Measurements from ENCODE around the gene KIF1B.
"Not testable (repeated sequence)": the region's sequence is repeated elsewhere in the genome, so short reads cannot be mapped to it uniquely, and the experiment has no call there.

The KIF1B gene

DNA sequence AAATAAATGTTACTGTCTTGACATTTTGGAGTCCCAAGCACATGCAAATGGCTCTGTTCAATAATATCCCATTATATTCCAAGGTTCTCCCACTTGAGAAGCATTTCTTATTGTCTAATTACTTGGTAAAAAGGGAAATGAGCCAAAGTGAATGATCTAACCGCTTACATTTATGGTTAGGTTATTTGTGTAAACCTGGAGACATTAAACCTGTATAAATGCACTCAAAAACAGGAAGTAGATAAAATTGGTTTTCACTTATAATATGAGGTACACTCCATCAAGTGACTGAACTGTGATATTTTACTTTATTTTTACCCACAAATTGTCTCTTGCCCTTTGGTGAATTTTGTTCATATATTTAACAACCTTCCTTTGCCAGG is 26.8 kb downstream of the KIF1B start:
- no peak for DNase-seq (ENCODE audit: low spot score)

DNA sequence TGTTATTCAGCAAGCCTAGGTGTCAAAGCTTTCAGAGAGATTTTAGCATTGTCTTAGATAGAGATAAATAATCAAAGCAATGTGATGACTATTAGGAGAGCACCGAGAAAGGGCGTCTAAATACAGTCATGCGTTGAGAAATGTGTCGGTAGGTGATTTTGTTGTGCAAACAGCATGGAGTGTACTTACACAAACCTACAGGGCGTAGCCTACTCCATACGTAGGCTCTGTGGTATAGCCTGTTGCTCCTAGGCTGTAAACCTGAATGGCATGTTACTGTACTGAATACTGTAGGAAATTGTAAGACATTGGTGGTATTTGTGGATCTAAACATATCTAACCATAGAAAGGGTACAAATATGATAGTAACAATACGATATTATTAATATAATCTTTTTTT is 31.8 kb downstream of the KIF1B start:
- DNase-seq (ENCODE audit: low spot score), result no peak

DNA sequence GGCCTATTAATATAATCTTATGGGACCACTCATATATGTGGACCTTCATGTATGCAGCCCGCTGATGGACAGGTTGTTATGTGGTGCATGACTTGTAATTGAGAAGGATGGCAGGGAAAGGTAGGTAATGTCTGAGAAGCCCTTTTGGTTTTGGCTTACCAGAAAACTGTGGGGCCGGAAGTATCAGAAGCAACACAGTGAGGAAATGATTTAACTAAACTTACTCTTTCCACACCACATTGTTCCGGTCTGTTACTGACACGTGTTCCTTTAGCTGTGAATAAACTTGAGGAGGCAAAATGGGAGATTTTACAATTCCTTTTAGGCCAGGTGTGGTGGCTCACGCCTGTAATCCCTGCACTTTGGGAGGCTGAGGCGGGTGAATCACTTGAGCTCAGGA is 32.4 kb downstream of the KIF1B start:
- no peak for DNase-seq (ENCODE audit: low spot score)

GRCh38 chr1:10245674-10246073 is 35.3 kb downstream of the KIF1B start:
- no peak for DNase-seq (ENCODE audit: low spot score)

DNA sequence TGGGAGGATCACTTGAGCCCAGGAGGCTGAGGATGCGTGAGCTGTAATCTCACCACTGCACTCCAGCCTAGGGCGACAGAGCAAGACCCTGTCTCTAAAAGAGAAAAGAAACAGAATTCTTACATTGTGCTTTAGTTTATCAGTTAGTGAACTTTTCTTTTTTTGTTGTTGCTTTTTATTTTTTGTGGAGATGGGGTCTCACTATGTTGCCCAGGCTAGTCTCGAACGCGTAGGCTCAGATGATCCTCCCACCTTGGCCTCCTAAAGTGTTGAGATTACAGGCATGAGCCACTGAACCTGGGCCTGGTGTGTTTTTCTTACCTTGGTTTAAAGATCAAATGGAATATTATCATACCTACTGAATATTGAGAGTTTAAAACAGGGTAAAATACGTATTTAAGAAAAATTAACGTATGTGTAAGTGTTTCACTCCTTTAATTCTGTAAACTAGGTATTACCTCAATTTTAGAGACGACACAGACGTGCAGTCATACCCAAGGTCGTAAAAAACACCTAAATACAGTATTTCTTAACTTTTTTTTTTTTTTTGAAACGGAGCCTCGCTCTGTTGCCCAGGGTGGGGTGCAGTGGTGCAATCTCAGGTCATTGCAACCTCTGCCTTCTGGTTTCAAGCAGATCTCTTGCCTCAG is 39.6 kb downstream of the KIF1B start:
- DNase-seq (ENCODE audit: low spot score), result no peak

- no peak for DNase-seq (ENCODE audit: low spot score)
Observed at GRCh38 chr1:10250663-10251062, 40.3 kb downstream of the KIF1B start.

DNA sequence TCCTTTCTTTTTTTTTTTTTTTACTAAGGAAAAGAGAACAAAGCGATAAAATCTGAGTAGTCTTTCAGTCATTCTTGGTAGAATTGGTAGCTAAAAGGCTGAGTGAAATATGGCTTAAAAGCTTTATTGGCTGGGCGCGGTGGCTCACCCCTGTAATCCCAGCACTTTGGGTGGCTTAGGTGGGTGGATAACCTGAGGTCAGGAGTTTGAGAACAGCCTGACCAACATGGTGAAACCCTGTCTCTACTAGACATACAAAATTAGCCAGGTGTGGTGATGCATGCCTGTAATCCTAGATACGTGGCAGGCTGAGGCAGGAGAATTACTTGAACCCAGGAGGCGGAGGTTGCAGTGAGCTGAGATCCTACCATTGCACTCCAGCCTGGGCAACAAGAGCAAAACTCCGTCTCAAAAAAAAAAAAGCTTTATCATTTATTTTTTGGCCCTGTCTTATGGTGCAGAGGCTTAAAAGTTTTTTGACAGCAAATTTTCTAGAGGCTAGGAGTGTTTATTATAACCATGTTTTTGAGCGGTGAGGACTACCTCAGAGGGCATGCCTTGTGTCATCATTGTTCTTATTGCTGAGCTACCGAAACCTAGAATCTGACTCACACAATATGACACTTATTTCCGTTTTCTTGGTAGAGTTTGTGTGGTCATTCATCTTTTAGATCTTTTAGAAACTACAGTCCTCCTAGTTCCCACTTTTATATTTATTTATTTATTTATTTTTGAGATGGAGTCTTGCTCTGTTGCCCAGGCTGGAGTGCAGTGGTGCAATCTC is 41.1 kb downstream of the KIF1B start:
- DNase-seq (ENCODE audit: low spot score), result not testable (repeated sequence)

GRCh38 chr1:10252508-10252907 is 42.1 kb downstream of the KIF1B start:
- DNase-seq (ENCODE audit: low spot score), result no peak

GRCh38 chr1:10253149-10253548 is 42.8 kb downstream of the KIF1B start:
- no peak for DNase-seq (ENCODE audit: low spot score)

- no peak for DNase-seq (ENCODE audit: low spot score)
Observed at GRCh38 chr1:10253755-10254154, 43.4 kb downstream of the KIF1B start.

- no peak for DNase-seq (ENCODE audit: low spot score)
Observed at GRCh38 chr1:10257851-10258250, 47.5 kb downstream of the KIF1B start.

GRCh38 chr1:10259547-10259946 is 49.2 kb downstream of the KIF1B start:
- DNase-seq (ENCODE audit: low spot score), result not testable (repeated sequence)

DNA sequence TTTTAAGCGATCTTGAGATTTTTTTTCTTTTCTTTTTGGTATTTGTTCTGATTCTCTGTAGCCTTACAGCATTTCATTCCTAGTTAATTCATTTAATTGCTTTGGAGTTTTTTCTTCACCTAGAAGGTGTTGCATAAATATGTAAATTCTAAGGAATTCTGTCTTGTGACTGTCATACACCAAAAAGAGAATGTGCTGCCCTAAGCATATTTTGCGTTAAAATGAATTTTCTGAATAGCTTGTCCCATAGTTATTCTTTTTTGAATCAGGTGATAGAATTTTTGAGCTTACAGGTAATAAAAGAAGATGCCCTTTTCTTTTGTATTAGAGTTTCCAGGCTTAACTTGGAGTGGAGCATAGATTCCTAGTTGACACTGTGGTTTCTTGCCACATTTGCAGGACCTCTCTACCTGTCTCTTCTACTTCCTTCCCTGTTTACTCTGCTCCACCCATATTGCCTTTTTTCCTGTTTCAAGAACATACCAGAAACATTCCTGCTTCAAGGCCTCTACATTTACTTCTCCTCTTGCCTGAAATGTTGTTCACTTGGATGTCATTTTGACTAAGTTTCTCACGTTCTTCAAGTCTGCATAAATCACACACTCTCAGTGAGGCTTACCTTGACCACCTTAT is 53.2 kb downstream of the KIF1B start:
- no peak for DNase-seq (ENCODE audit: low spot score)

- no peak for DNase-seq (ENCODE audit: low spot score)
Observed at GRCh38 chr1:10265027-10265426, 54.7 kb downstream of the KIF1B start.

- DNase-seq (ENCODE audit: low spot score), result no peak
Observed at GRCh38 chr1:10265900-10266299, 55.5 kb downstream of the KIF1B start.

DNA sequence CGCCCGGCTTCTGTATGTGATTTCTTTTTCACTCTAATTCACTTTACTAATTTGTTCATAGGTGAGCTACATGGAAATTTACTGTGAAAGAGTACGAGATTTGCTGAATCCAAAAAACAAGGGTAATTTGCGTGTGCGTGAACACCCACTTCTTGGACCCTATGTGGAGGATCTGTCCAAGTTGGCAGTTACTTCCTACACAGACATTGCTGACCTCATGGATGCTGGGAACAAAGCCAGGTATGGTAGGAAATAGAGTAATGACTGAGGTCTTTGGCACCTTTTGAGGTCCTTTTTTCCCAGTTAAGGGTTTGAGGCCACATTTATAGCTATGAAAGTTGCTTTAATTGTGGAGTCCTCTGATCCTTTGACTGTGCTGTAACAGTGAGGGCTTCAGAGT is 56.9 kb downstream of the KIF1B start:
- DNase-seq (ENCODE audit: low spot score), result no peak

DNA sequence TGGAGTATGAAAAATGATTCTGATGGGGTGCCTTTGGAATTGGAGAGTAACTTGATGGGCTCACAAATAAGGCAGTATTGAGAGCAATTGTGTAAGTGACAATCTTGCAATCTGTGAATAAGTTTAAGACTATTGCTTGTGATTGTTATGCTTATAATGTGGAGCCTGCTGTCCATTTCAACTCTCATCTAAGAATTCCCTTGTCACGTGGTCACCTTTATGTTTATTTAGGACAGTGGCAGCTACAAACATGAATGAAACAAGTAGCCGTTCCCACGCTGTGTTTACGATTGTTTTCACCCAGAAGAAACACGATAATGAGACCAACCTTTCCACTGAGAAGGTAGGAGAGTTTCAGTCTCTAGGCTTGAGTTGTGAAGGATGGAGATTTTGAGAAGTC is 57.6 kb downstream of the KIF1B start:
- DNase-seq (ENCODE audit: low spot score), result no peak

DNA sequence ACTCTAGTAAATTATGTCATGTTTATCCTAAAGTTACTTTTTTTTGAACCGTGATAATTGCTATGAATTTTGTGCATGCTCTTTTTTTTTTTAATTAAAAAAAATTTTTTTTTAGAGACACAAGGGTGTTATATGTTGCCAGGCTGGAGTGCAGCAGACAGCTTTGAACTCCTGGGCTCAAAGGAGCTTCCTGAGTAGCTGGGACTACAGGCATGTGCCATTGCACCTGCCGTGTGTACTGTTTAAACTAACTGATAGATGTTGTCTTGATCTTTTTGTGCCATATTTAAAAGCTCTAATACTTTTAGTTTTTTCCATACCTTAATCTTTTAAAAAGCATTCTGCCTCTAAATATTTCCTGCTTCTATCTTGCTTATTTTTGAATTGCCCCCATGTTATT is 60.7 kb downstream of the KIF1B start:
- no peak for DNase-seq (ENCODE audit: low spot score)

- no peak for DNase-seq (ENCODE audit: low spot score)
Observed at GRCh38 chr1:10271869-10272268, 61.5 kb downstream of the KIF1B start.

DNA sequence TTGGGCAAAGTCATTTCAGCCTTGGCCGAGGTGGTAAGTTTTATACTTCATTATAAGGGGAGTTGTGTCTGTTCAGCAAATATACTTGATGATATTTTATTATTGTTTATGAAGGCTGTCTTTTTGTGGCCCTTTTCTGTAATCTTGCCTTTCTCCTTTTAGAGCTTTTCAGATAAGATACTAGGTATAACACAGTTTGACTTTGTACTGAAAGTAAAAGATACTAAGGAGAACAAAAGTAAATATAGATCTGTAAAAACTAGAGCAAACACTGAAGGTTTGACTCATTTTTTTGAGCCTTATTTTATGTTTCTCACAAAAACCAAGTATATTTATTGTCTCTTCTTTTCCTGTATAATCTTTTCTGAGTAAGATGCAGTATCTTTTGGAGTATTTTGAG is 61.9 kb downstream of the KIF1B start:
- DNase-seq (ENCODE audit: low spot score), result no peak

GRCh38 chr1:10278880-10279279 is 68.5 kb downstream of the KIF1B start:
- no peak for DNase-seq (ENCODE audit: low spot score)

DNA sequence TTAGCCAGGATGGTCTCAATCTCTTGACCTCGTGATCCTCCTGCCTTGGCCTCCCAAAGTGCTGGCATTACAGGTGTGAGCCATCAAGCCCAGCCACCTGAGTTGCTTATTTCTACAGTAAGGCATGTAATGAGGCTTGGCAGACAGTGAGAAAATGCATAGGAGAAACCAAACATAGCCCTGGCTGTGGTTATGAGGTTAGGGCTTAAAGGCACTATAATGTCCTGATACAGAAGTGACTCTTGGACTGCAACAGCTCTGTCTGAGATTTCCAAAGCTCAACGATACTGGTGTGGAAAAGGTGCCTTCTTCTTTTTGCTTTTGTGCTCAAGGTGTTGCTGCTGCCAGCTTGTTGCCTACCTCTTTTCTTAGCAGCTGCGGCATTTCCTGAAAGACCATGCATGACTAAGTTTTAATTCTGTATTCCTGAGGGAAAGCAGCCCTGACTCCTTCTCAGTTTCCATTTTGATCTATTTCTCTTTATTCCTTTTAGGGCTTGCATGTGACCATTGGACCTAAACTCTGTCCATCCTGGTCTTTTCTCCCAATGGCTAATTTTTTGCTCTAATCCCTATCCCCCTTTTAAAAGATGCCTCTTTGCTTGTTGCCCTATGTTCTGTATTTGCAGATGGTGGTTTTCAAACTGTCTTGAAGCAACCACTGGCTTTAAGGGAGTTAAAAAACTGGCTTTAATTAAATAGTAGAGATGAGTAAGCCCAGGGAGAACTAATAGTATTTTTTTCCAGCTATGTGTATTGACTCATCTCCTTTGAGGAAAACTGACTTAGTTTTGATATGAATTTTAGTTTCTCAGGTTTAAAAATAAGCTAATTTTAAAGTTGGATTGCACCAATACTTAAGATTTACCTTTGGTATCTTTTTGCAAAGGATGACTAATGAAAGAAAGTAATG is 70.3 kb downstream of the KIF1B start:
- no peak for DNase-seq (ENCODE audit: low spot score)
